Endothelial cell of umbilical vein (primary cell): Measurements from ENCODE around the gene LAMP5. TPM values are rescaled to one million over a fixed set of nuclear protein-coding genes. Genes with fewer than 3 reads are reported as not detected.

Experiments
- BruUV-seq: library from RNA; stranded (reverse); fragments of 400-500 nt; replicated peaks from 2 replicates; lab custom pipeline; 2021; lab: Mats Ljungman, UMichigan
- CTCF ChIA-PET: fragments of 300-600, 350-600 bp; sonication (Branson Sonifier 250); formaldehyde crosslinking; loops from one replicate; lab custom pipeline; 2021; ENCODE audit warnings: antibody characterized with exemption, inconsistent platforms; lab: Charles Lee
- POLR2A ChIA-PET: fragments of 300-600, 350-600 bp; sonication (Branson Sonifier 250); formaldehyde crosslinking; loops from one replicate; lab custom pipeline; 2021; ENCODE audit warnings: antibody characterized with exemption, inconsistent platforms; lab: Charles Lee
- DNase-seq: peaks from one replicate; pipeline ENCODE4 v3.0.0-alpha.2; 2011; ENCODE audit warnings: low read depth, low spot score
- FAIRE-seq: peaks from 2 replicates; lab custom pipeline; 2011; peaks lifted over from hg19 to GRCh38; lab: Jason Lieb, UNC
- H2AFZ ChIP-seq: 2 replicates; pipeline ENCODE4 v1.6.0; 2012; ENCODE audit warnings: low read depth, low read length, control low read depth, inconsistent platforms
- H3K27ac ChIP-seq: 2 replicates; pipeline ENCODE4 v1.5.1; 2011; ENCODE audit warnings: low read depth, mild to moderate bottlenecking, control low read depth, low read length, moderate library complexity; ENCODE audit not compliant: insufficient read depth
- H3K27me3 ChIP-seq, 2 experiments: 2 replicates each; pipeline versions ENCODE4 v1.6.0 to v1.6.1; 2011; ENCODE audit warnings: low read length in 2 of 2, mixed read lengths in 1 of 2; ENCODE audit not compliant: control insufficient read depth in 2 of 2, insufficient read depth in 2 of 2
- H3K36me3 ChIP-seq, 2 experiments: 2 replicates in 1 of 2; 3 replicates in 1 of 2; pipeline ENCODE4 v1.5.1; 2011; ENCODE audit warnings: low read length in 2 of 2, mild to moderate bottlenecking in 1 of 2, moderate library complexity in 1 of 2; ENCODE audit not compliant: control insufficient read depth in 2 of 2, insufficient read depth in 2 of 2; ENCODE audit errors: extremely low read depth in 1 of 2
- H3K4me1 ChIP-seq: 3 replicates; pipeline ENCODE4 v1.5.1; 2011; ENCODE audit warnings: mild to moderate bottlenecking, low read length; ENCODE audit not compliant: control insufficient read depth, insufficient read depth; ENCODE audit errors: extremely low read depth
- H3K4me2 ChIP-seq: 2 replicates; pipeline ENCODE4 v1.6.1; 2011; ENCODE audit warnings: low read length, control low read depth, mixed read lengths; ENCODE audit not compliant: insufficient read depth
- H3K4me3 ChIP-seq, 3 experiments: fragments of 200-600 bp in 1 of 3; sonication (generic), shearing (Covaris generic) in 1 of 3; replicated peaks in 1 of 3; 2 replicates each; pipeline ENCODE4 v1.5.1; 2011 to 2016; ENCODE audit warnings: control low read depth in 3 of 3, low read length in 3 of 3, mild to moderate bottlenecking in 2 of 3, inconsistent platforms in 1 of 3, low read depth in 1 of 3, moderate library complexity in 1 of 3; ENCODE audit not compliant: insufficient read depth in 1 of 3
- H3K79me2 ChIP-seq: 2 replicates; pipeline ENCODE4 v1.6.0; 2012; ENCODE audit warnings: low read length, inconsistent platforms; ENCODE audit not compliant: control insufficient read depth, insufficient read depth
- H3K9ac ChIP-seq: replicated peaks from 2 replicates; pipeline ENCODE3; 2011; ENCODE audit warnings: low read length, control low read depth; ENCODE audit not compliant: insufficient read depth; ENCODE audit errors: extremely low read depth
- H3K9me1 ChIP-seq: replicated peaks from 3 replicates; pipeline ENCODE4 v1.6.0; 2011; ENCODE audit warnings: mild to moderate bottlenecking, low read length; ENCODE audit not compliant: control insufficient read depth, insufficient read depth; ENCODE audit errors: extremely low read depth
- H3K9me3 ChIP-seq: replicated peaks from 2 replicates; pipeline ENCODE4 v1.5.1; 2012; ENCODE audit warnings: low read length, inconsistent platforms; ENCODE audit not compliant: control insufficient read depth, insufficient read depth
- H4K20me1 ChIP-seq: replicated peaks from 2 replicates; pipeline ENCODE3; 2011; ENCODE audit warnings: mild to moderate bottlenecking, low read length; ENCODE audit not compliant: control insufficient read depth, insufficient read depth; ENCODE audit errors: extremely low read depth
- CTCF ChIP-seq, 2 donors: IDR thresholded peaks; 1 replicate in 1 of 2; 2 replicates in 1 of 2; pipeline ENCODE4 v1.5.1; 2011; ENCODE audit warnings: low read length in 2 of 2, mild to moderate bottlenecking in 2 of 2, moderate library complexity in 2 of 2, control low read depth in 1 of 2, inconsistent platforms in 1 of 2, low read depth in 1 of 2; ENCODE audit not compliant: insufficient read depth in 1 of 2; ENCODE audit errors: extremely low read depth in 1 of 2
- EZH2 ChIP-seq: IDR thresholded peaks from 2 replicates; pipeline ENCODE4 v1.6.1; 2012; ENCODE audit warnings: borderline replicate concordance, low read depth, mild to moderate bottlenecking, moderate library complexity, low read length, inconsistent platforms; ENCODE audit not compliant: severe bottlenecking
- FOS ChIP-seq: IDR thresholded peaks from 2 replicates; pipeline ENCODE4 v1.6.1; 2011; ENCODE audit warnings: mild to moderate bottlenecking, low read length, moderate library complexity, borderline replicate concordance; ENCODE audit not compliant: insufficient read depth
- GATA2 ChIP-seq: IDR thresholded peaks from 2 replicates; pipeline ENCODE4 v1.7.0; 2011; ENCODE audit warnings: low read depth, mild to moderate bottlenecking, moderate library complexity, mixed read lengths, low read length; ENCODE audit not compliant: insufficient read length, insufficient read depth
- JUN ChIP-seq: IDR thresholded peaks from 2 replicates; pipeline ENCODE4 v1.6.1; 2011; ENCODE audit warnings: borderline replicate concordance, low read depth; ENCODE audit not compliant: insufficient read length, insufficient read depth
- MAX ChIP-seq: IDR thresholded peaks from 2 replicates; pipeline ENCODE4 v1.6.1; 2011; ENCODE audit not compliant: insufficient read depth, insufficient read length
- MYC ChIP-seq: IDR thresholded peaks from one replicate; pipeline ENCODE4 v1.6.1; 2011; ENCODE audit warnings: mild to moderate bottlenecking, low read depth, low read length
- POLR2A ChIP-seq: IDR thresholded peaks from 2 replicates; pipeline ENCODE4 v1.6.1; 2012; ENCODE audit warnings: low read depth, mild to moderate bottlenecking, control low read depth, low read length
- POLR2AphosphoS5 ChIP-seq: IDR thresholded peaks from 2 replicates; pipeline ENCODE4 v1.6.1; 2012; ENCODE audit warnings: low read depth, mild to moderate bottlenecking, control low read depth, low read length, moderate library complexity; ENCODE audit not compliant: insufficient read depth
- dilution Hi-C: fragments of 300-500 bp; cut with MboI; formaldehyde crosslinking; loops from one replicate; pipeline ENCODE4 v1.15.0; 2019; ENCODE audit warnings: low sequenced_read_pairs; ENCODE audit not compliant: extremely low pct_ligation_motif_present
- intact Hi-C: fragments of 100-400 bp; cut with micrococcal nuclease; formaldehyde crosslinking; loops from one replicate; pipeline ENCODE4 v1.10.0; 2022
- polyA plus RNA-seq, 4 experiments: library from polyadenylated mRNA; depleted of rRNA in 3 of 4; stranded (reverse) in 3 of 4; unstranded in 1 of 4; fragments of >200 nt; gene quantifications; 2 replicates each; pipeline versions ENCODE4 v1.2.1 to v1.2.3, GENCODE V29; 2011 to 2012; ENCODE audit warnings: missing spikeins in 1 of 4
- total RNA-seq: library from RNA; stranded (reverse); gene quantifications from 2 replicates; pipeline ENCODE4 v1.2.3, GENCODE V29; 2021

Gene LAMP5
- total and polyA plus RNA-seq, 2 donors (not counting 3 experiments of a cell fraction or from before 2014, with no cell fraction given), result not detected

- H3K4me1 ChIP-seq, result no peaks in the 10 kb centered on the region
- H3K36me3 ChIP-seq, result no peaks in the 10 kb centered on the region
- H3K4me2 ChIP-seq, result no peak overlapping the region
- no TSS peak for BruUV-seq
- no peaks in the 10 kb centered on the region for H4K20me1 ChIP-seq
- H3K4me3 ChIP-seq, result no peak overlapping the region
- no peaks in the 10 kb centered on the region for H3K9me1 ChIP-seq
- FAIRE-seq (no peak), DNase-seq (no peak)
- TF ChIP-seq CTCF (IDR thresholded peaks at IDR 0.05; ENCODE audit: extremely low read depth in 1 of 2, insufficient read depth in 1 of 2, low read depth in 1 of 2, low read length in 2 of 2) (no peak), POLR2A (no peak), JUN (no peak), MYC (no peak), FOS (no peak), MAX (no peak), POLR2AphosphoS5 (no peak), EZH2 (no peak), GATA2 (no peak)
- no peak overlapping the region for H2AFZ ChIP-seq
- no peak overlapping the region for H3K27ac ChIP-seq
- intact Hi-C loops, result no loop called here
- dilution Hi-C loops, result no loop called here
- no peaks in the 10 kb centered on the region for H3K79me2 ChIP-seq
- H3K9me3 ChIP-seq, result no peaks in the 10 kb centered on the region
- ChIA-PET POLR2A (no interaction called here), CTCF (interaction anchor here (1.3 kb wide), 1 partner anchor 12 kb away, joined by 4 read pairs; no protein-coding TSS in a partner anchor)
- H3K27me3 ChIP-seq, result no peaks in the 10 kb centered on the region
- H3K9ac ChIP-seq, result no peak overlapping the region
These were observed 32.2 kb upstream of the LAMP5 start for GRCh38 chr20:9482180-9482579.
